Neural crest cell (in vitro differentiated cells): ENCODE measurements around the gene MLLT6. TPM values are rescaled to one million over a fixed set of nuclear protein-coding genes. Genes with fewer than 3 reads are reported as not detected.

Source experiments
- DNase-seq: peaks from one replicate; pipeline ENCODE4 v3.0.0; 2021; ENCODE audit warnings: low read depth, mixed read lengths, low spot score
- H3K27ac Mint-ChIP-seq: one replicate; pipeline ENCODE4 v1.8.0; 2021; ENCODE audit warnings: mild to moderate bottlenecking, mixed read lengths; ENCODE audit not compliant: unreplicated experiment
- H3K27me3 Mint-ChIP-seq: 2 replicates; pipeline ENCODE4 v1.8.0; 2021; ENCODE audit warnings: low read depth, mild to moderate bottlenecking, mixed read lengths
- H3K36me3 Mint-ChIP-seq: 2 replicates; pipeline ENCODE4 v1.8.0; 2021; ENCODE audit warnings: low read depth, mild to moderate bottlenecking, mixed read lengths
- H3K4me1 Mint-ChIP-seq: 2 replicates; pipeline ENCODE4 v1.8.0; 2021; ENCODE audit warnings: mixed read lengths
- H3K4me3 Mint-ChIP-seq: one replicate; pipeline ENCODE4 v1.8.0; 2021; ENCODE audit warnings: mild to moderate bottlenecking, mixed read lengths
- H3K9me3 Mint-ChIP-seq: 2 replicates; pipeline ENCODE4 v1.8.0; 2021; ENCODE audit warnings: mixed read lengths
- total RNA-seq: library from RNA; stranded (reverse); gene quantifications from 2 replicates; pipeline ENCODE4 v1.2.1, GENCODE V29; 2021
- TF ChIP-seq, protein P1 (sequence below): fragments of 200-600 bp; sonication (generic); conservative IDR thresholded peaks from 2 replicates; pipeline ENCODE4 v1.5.0; 2021; ENCODE audit warnings: antibody characterized with exemption, mild to moderate bottlenecking

The MLLT6 gene
- total RNA-seq, 1 donor from 2014 or later = 79.6 TPM

DNA sequence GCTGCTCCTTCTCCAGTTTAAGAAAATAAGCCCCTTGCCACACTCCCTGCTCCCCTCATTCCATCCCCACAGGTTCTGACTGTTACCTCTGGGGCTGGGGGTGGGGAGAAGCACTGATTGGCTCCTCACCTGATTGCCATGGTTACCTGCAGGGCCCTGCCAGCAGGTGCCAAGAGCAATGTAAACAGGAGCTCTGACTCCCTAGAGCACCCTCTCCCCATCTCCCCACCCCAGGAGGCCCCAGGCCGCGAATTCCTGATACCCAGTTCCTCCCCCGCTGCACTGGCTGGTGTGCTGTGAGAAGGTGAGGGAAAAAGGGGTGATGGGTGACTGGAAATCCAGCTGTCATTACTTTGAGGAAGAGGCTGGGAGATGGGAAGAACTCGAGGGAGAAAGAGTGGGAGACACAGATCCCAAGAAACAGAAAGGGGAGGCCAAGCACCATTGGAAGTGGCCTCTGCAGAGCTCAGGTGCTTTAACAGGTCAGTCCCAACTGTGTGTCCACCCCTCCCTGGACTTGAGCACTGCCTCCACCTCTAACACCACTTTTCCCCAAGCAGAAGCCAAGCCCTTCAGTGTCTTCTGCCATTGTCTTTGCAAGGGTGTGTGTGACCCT lies 38.6 kb downstream of the MLLT6 start:
- TF ChIP-seq, protein P1, sequence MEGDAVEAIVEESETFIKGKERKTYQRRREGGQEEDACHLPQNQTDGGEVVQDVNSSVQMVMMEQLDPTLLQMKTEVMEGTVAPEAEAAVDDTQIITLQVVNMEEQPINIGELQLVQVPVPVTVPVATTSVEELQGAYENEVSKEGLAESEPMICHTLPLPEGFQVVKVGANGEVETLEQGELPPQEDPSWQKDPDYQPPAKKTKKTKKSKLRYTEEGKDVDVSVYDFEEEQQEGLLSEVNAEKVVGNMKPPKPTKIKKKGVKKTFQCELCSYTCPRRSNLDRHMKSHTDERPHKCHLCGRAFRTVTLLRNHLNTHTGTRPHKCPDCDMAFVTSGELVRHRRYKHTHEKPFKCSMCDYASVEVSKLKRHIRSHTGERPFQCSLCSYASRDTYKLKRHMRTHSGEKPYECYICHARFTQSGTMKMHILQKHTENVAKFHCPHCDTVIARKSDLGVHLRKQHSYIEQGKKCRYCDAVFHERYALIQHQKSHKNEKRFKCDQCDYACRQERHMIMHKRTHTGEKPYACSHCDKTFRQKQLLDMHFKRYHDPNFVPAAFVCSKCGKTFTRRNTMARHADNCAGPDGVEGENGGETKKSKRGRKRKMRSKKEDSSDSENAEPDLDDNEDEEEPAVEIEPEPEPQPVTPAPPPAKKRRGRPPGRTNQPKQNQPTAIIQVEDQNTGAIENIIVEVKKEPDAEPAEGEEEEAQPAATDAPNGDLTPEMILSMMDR = no peak
- no peak for DNase-seq
- Mint-ChIP-seq H3K4me1 (peaks cover 55% of the 10 kb centered on the region), H3K36me3 (peaks cover 3% of the 10 kb centered on the region), H3K27ac (peak overlapping the region; percentile 27), H3K27me3 (no peaks in the 10 kb centered on the region), H3K9me3 (no peaks in the 10 kb centered on the region), H3K4me3 (peak overlapping the region; percentile 76)

- Mint-ChIP-seq H3K9me3 (no peaks in the 10 kb centered on the region), H3K27ac (no peak overlapping the region), H3K4me3 (peak overlapping the region; percentile 92), H3K36me3 (peaks cover 3% of the 10 kb centered on the region), H3K27me3 (peaks cover 5% of the 10 kb centered on the region), H3K4me1 (peaks cover 64% of the 10 kb centered on the region)
- TF ChIP-seq, protein P1 = no peak
- DNase-seq = no peak
Measured at GRCh38 chr17:38745545-38745944, 40.5 kb downstream of the MLLT6 start.

DNA sequence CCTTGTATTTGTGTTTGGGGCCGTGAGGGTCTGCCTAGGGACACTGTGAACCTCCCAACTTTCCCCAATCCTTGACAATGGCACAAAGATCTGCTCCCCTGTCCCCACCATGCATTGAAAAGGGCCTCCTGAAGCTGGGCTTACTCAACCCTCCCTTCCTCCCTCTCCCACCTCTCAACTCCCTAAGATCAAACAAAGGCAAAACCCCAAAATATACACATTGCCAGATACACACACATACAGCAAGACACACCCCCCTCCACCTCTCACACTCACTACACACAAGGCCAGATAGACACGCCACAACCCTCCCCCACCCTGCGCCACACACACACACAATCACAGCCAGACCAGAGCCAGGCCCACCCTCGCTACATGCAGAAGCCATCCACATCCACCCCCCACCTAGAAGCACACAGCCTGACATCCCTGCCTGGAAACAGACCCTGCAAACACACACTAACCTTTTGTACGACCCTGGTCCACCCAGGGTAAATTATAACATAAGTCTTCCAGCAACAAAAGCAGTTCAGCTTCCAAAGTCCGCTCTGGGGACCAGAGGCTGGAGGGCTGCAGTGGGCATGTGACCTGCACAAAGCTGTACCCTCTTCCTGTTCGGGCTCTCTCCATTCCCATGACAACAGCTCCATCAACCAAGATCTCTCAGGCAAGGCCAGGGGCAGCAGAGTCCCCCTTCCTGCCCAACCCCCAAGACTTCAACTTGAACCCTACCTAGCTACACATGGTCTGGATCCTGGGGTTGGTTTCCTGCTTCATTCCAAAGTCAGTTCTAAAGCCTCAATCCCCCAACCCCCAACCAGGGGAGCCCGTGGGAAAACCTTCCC lies 41.2 kb downstream of the MLLT6 start:
- TF ChIP-seq, protein P1 = no peak
- Mint-ChIP-seq H3K9me3 (no peaks in the 10 kb centered on the region), H3K36me3 (peaks cover 3% of the 10 kb centered on the region), H3K27ac (peak overlapping the region; percentile 21), H3K27me3 (peaks cover 12% of the 10 kb centered on the region), H3K4me3 (peak overlapping the region; percentile 92), H3K4me1 (peaks cover 66% of the 10 kb centered on the region)
- no peak for DNase-seq

- peaks cover 18% of the 10 kb centered on the region for H3K27me3 Mint-ChIP-seq
- H3K36me3 Mint-ChIP-seq = peaks cover 3% of the 10 kb centered on the region
- H3K9me3 Mint-ChIP-seq = no peaks in the 10 kb centered on the region
- H3K27ac Mint-ChIP-seq = no peak overlapping the region
- H3K4me3 Mint-ChIP-seq = peak overlapping the region; percentile 92
- peaks cover 68% of the 10 kb centered on the region for H3K4me1 Mint-ChIP-seq
- TF ChIP-seq, protein P1 = no peak
- DNase-seq = no peak
Measured at GRCh38 chr17:38746849-38747462, 41.9 kb downstream of the MLLT6 start.

- H3K27ac Mint-ChIP-seq = peak overlapping the region; percentile 88
- H3K36me3 Mint-ChIP-seq = peaks cover 3% of the 10 kb centered on the region
- H3K9me3 Mint-ChIP-seq = no peaks in the 10 kb centered on the region
- H3K27me3 Mint-ChIP-seq = peaks cover 23% of the 10 kb centered on the region
- TF ChIP-seq, protein P1 = peak; percentile 31
- DNase-seq = peak; percentile 40
- peaks cover 68% of the 10 kb centered on the region for H3K4me1 Mint-ChIP-seq
- H3K4me3 Mint-ChIP-seq = peak overlapping the region; percentile 92
Measured at GRCh38 chr17:38747463-38748148, 42.5 kb downstream of the MLLT6 start.
